HG03571 (cell line): ENCODE data around the gene ZNF317.

Experiments
- ATAC-seq: cut with Tn5 transposase; IDR thresholded peaks from one replicate; pipeline ENCODE4 v1.9.1; 2021; ENCODE audit not compliant: unreplicated experiment

ZNF317 gene

GRCh38 chr19:9140159-9140874, at the start of gene ZNF317:
ZNF317 (plus strand) TSS chr19:9140397; CDS start chr19:9156017, 15,620 bp downstream.
- peak; percentile 96 for ATAC-seq

GRCh38 chr19:9107375-9107774, 32.8 kb upstream of the ZNF317 start, which contains the start of gene OR7G2:
OR7G2 (minus strand) TSS chr19:9107475; CDS start chr19:9103243, 4,232 bp downstream.
- no peak for ATAC-seq

- no peak for ATAC-seq
Measured at GRCh38 chr19:9109959-9110358, 30.2 kb upstream of the ZNF317 start.

- ATAC-seq = no peak
Measured at GRCh38 chr19:9115307-9115813, 24.8 kb upstream of the ZNF317 start, which contains the start of gene OR7G1. OR7G1 (minus strand) TSS chr19:9115763; CDS start chr19:9115763, 0 bp downstream.

- no peak for ATAC-seq
Measured at GRCh38 chr19:9116547-9116946, 23.6 kb upstream of the ZNF317 start.

GRCh38 chr19:9126900-9127405, 13.2 kb upstream of the ZNF317 start, which contains the start of gene OR7G3:
OR7G3 (minus strand) TSS chr19:9126950; CDS start chr19:9126950, 0 bp downstream.
- ATAC-seq = no peak

GRCh38 chr19:9128171-9128570, 12.0 kb upstream of the ZNF317 start:
- ATAC-seq = no peak

- no peak for ATAC-seq
Measured at GRCh38 chr19:9130965-9131364, 9.2 kb upstream of the ZNF317 start.

GRCh38 chr19:9132422-9132821, 7.8 kb upstream of the ZNF317 start:
- ATAC-seq = no peak

GRCh38 chr19:9139609-9140158, 513 bp upstream of the ZNF317 start:
- ATAC-seq = peak; percentile 23

GRCh38 chr19:9144920-9145319, 4.7 kb downstream of the ZNF317 start:
- ATAC-seq = no peak

GRCh38 chr19:9146882-9147281, 6.7 kb downstream of the ZNF317 start:
- ATAC-seq = no peak

- no peak for ATAC-seq
Measured at GRCh38 chr19:9148697-9149096, 8.5 kb downstream of the ZNF317 start.

GRCh38 chr19:9149997-9150396, 9.8 kb downstream of the ZNF317 start:
- no peak for ATAC-seq

- no peak for ATAC-seq
Measured at GRCh38 chr19:9150650-9151049, 10.5 kb downstream of the ZNF317 start.

GRCh38 chr19:9151367-9151766, 11.2 kb downstream of the ZNF317 start:
- no peak for ATAC-seq

- ATAC-seq = no peak
Measured at GRCh38 chr19:9155591-9155990, 15.4 kb downstream of the ZNF317 start.

GRCh38 chr19:9156304-9156703, 16.1 kb downstream of the ZNF317 start:
- no peak for ATAC-seq

GRCh38 chr19:9159891-9160290, 19.7 kb downstream of the ZNF317 start:
- no peak for ATAC-seq

- ATAC-seq = no peak
Measured at GRCh38 chr19:9161427-9161826, 21.2 kb downstream of the ZNF317 start.

GRCh38 chr19:9165261-9165660, 25.1 kb downstream of the ZNF317 start:
- ATAC-seq = no peak

- ATAC-seq = no peak
Measured at GRCh38 chr19:9166846-9167245, 26.6 kb downstream of the ZNF317 start.
